ENCODE measurements around the gene CYP1A1. TPM values are rescaled to one million over a fixed set of nuclear protein-coding genes. Genes with fewer than 3 reads are reported as not detected.

The CYP1A1 gene
- total and polyA plus RNA-seq, 4 donors, result 0.19 to 4.4 (median 1.2) TPM

- H3K4me1 ChIP-seq (ENCODE audit: control insufficient read depth in 4 of 4, insufficient read depth in 4 of 4, low read length in 3 of 4), result peaks cover 0 to 6% (median 3%) of the 10 kb centered on the region in 4 donors
- TF ChIP-seq TAF1 (conservative IDR thresholded peaks at IDR 0.05), result no peak
- TF ChIP-seq EGR1 (IDR thresholded peaks at IDR 0.05; ENCODE audit: low read depth in 2 of 2), result no peak
- no peak for TF ChIP-seq MAX (IDR thresholded peaks at IDR 0.05)
- no peak for TF ChIP-seq FOXA2 (IDR thresholded peaks at IDR 0.05)
- TF ChIP-seq ZBTB33 (IDR thresholded peaks at IDR 0.05), result no peak
- no peak for TF ChIP-seq RXRA (IDR thresholded peaks at IDR 0.05)
- TF ChIP-seq YY1 (IDR thresholded peaks at IDR 0.05), result no peak
- TF ChIP-seq SP1 (IDR thresholded peaks at IDR 0.05), result no peak
- TF ChIP-seq RAD21 (IDR thresholded peaks at IDR 0.05), result no peak
- TF ChIP-seq HNF4A (conservative IDR thresholded peaks at IDR 0.05), result no peak
- no peak for TF ChIP-seq REST (IDR thresholded peaks at IDR 0.05)
- H3K36me3 ChIP-seq (ENCODE audit: control insufficient read depth in 4 of 4, insufficient read depth in 3 of 4, low read depth in 1 of 4, low read length in 3 of 4), result no peaks in the 10 kb centered on the region
- no peak overlapping the region for H3K9ac ChIP-seq (ENCODE audit: low read depth in 1 of 2, low read length in 2 of 2)
- 87% methylated on average over 14 of the region's 14 CpGs for WGBS
- no peak for DNase-seq (ENCODE audit: low spot score)
- no peaks in the 10 kb centered on the region for H3K27me3 ChIP-seq (ENCODE audit: control insufficient read depth in 4 of 4, insufficient read depth in 4 of 4, low read length in 3 of 4)
- no peak overlapping the region for H3K4me3 ChIP-seq (ENCODE audit: low read depth in 1 of 3, low read length in 3 of 3)
- no peaks in the 10 kb centered on the region for H3K9me3 ChIP-seq (ENCODE audit: control insufficient read depth in 4 of 4, low read length in 3 of 4)
- H3K27ac ChIP-seq (ENCODE audit: low read depth in 1 of 2, low read length in 2 of 2), result no peak overlapping the region
Measured at GRCh38 chr15:74767167-74768098, 42.1 kb upstream of the CYP1A1 start.

- Histone ChIP-seq H3K4me3 (ENCODE audit: low read depth in 1 of 3, low read length in 3 of 3) (no peak overlapping the region), H3K27ac (ENCODE audit: low read depth in 1 of 2, low read length in 2 of 2) (no peak overlapping the region), H3K9me3 (ENCODE audit: control insufficient read depth in 4 of 4, low read length in 3 of 4) (no peaks in the 10 kb centered on the region), H3K9ac (ENCODE audit: low read depth in 1 of 2, low read length in 2 of 2) (no peak overlapping the region), H3K36me3 (ENCODE audit: control insufficient read depth in 4 of 4, insufficient read depth in 3 of 4, low read depth in 1 of 4, low read length in 3 of 4) (no peaks in the 10 kb centered on the region), H3K4me1 (ENCODE audit: control insufficient read depth in 4 of 4, insufficient read depth in 4 of 4, low read length in 3 of 4) (peaks cover 3 to 9% (median 5%) of the 10 kb centered on the region in 4 donors), H3K27me3 (ENCODE audit: control insufficient read depth in 4 of 4, insufficient read depth in 4 of 4, low read length in 3 of 4) (no peaks in the 10 kb centered on the region)
- WGBS, result 38% methylated on average over 15 of the region's 15 CpGs
- DNase-seq (ENCODE audit: low spot score), result no peak
- TF ChIP-seq CTCF (IDR thresholded peaks at IDR 0.05; ENCODE audit: low read depth, low read length, missing input control) (no peak), NR2F2 (IDR thresholded peaks at IDR 0.05) (no peak), RXRA (IDR thresholded peaks at IDR 0.05) (no peak), ATF3 (IDR thresholded peaks at IDR 0.05) (no peak), SP1 (IDR thresholded peaks at IDR 0.05) (no peak), YY1 (IDR thresholded peaks at IDR 0.05) (no peak), FOXA1 (IDR thresholded peaks at IDR 0.05) (no peak), REST (IDR thresholded peaks at IDR 0.05) (no peak), ZBTB33 (IDR thresholded peaks at IDR 0.05) (no peak), GABPA (IDR thresholded peaks at IDR 0.05 in 1 of 2, conservative IDR thresholded peaks at IDR 0.05 in 1 of 2) (no peak), EGR1 (IDR thresholded peaks at IDR 0.05; ENCODE audit: low read depth in 2 of 2) (no peak), HNF4G (IDR thresholded peaks at IDR 0.05) (no peak)
Measured at GRCh38 chr15:74763416-74763815, 38.1 kb upstream of the CYP1A1 start.
